HG02571 (cell line): Measurements from ENCODE around the gene LRRC46.

Experiments
- ATAC-seq: cut with Tn5 transposase; IDR thresholded peaks from one replicate; pipeline ENCODE4 v1.9.1; 2021; ENCODE audit warnings: mild to moderate bottlenecking, moderate library complexity; ENCODE audit not compliant: unreplicated experiment

LRRC46 gene

GRCh38 chr17:47829870-47830269 is 1.6 kb upstream of the LRRC46 start:
- ATAC-seq, result no peak

- no peak for ATAC-seq
These were observed 971 bp upstream of the LRRC46 start for GRCh38 chr17:47830396-47831002.

DNA sequence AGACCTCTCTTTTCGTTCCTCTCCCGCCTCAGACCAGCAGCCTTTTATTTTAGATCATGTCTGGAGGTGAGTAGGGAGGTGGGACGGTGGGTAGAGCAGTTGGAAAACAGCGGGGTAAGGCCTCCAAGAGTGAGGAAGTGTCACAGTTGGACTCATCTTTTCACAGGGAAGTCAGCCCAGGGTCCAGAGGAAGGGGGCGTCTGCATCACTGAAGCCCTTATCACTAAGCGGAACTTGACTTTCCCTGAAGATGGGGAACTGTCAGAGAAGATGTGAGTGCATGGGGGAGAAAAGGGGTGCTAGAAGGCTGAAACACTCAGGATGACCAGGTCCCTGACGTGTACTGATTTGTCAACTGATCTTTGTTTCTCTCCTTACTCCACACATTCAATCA is 461 bp downstream of the LRRC46 start:
- no peak for ATAC-seq

GRCh38 chr17:47834756-47835155 is 3.3 kb downstream of the LRRC46 start:
- no peak for ATAC-seq

GRCh38 chr17:47836601-47837000 is 5.1 kb downstream of the LRRC46 start:
- ATAC-seq, result no peak

GRCh38 chr17:47837401-47838039 is 6.0 kb downstream of the LRRC46 start:
- ATAC-seq, result no peak

DNA sequence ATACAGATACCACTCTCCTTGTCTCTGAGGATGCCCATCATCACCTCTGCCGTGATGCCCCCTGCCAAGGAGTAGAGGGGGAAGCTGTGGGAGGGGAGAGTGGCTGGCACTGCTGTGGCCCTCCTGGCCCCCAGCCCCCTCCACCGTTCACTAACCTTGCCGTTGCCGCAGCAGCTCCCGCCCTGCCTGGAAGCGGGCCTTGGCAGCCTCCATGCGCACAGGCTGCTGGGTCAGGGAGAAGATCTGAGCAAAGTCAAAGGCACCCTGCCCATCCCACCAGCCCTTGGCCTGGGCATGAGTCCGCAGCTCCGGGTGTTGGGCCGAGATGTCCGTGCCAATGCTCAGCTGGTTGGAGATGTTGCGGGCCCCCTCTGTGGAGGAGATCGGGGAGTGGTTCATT is 7.2 kb downstream of the LRRC46 start:
- ATAC-seq, result no peak

DNA sequence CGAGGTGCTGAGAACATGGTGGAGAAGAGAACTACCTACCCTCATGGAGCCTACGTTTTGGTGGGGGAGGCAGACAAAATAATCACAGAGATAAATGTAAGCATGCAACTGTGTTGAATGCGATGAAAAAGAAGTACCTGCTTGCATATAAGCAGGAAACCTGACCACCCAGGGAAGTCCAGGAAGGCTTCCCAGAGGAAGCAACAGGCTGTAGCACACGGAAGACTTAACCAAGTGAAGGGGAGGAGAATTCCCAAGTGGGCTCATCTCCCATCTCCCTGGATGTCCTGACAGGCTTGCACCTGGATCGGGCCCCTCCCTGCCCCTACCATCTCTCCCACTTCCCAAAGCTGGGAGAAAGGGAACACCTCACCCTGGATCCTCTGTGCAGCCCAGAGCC is 7.6 kb downstream of the LRRC46 start:
- no peak for ATAC-seq

DNA sequence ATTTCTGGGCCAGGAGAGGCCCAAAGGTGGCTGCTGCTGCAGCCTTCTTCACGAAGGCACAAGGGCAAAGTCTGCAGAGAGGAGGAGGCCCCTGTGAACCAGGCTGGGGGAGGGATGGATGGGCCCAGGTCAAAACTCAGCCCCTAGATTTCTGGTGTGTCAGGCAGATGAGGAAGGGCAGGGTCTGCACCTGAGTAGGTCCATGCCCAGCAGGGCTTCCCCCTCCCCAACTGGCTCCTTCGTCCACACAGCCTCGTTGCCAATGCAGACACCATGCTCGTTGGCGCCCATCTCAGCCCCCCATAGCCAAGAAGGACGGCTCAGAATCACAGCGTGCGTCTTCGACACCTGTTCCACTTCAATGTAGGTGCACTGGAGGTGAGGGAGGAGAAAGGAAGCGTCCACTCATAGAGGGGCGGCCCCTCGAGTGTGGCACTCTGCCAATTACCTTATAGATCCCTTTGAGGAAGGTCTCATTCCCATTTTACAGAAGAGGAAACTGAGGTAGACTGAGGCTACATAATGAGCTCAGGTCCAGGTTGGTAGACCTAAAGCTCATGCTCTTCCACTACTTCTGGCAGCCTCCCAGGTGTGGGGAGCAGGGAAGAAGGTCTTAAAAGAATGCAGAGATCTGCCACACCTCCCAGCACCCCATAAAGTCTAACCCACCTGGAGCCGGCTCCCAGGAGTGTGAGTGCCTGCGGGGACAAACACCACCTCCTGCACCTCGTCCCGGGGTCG is 8.7 kb downstream of the LRRC46 start:
- ATAC-seq, result no peak

- ATAC-seq, result peak; percentile 76
These were observed 9.4 kb downstream of the LRRC46 start, which contains the start of gene SCRN2 for GRCh38 chr17:47840742-47841487. Gene SCRN2, minus strand, starts transcription at chr17:47841273. Its CDS starts 430 bp downstream, at chr17:47840843.

DNA sequence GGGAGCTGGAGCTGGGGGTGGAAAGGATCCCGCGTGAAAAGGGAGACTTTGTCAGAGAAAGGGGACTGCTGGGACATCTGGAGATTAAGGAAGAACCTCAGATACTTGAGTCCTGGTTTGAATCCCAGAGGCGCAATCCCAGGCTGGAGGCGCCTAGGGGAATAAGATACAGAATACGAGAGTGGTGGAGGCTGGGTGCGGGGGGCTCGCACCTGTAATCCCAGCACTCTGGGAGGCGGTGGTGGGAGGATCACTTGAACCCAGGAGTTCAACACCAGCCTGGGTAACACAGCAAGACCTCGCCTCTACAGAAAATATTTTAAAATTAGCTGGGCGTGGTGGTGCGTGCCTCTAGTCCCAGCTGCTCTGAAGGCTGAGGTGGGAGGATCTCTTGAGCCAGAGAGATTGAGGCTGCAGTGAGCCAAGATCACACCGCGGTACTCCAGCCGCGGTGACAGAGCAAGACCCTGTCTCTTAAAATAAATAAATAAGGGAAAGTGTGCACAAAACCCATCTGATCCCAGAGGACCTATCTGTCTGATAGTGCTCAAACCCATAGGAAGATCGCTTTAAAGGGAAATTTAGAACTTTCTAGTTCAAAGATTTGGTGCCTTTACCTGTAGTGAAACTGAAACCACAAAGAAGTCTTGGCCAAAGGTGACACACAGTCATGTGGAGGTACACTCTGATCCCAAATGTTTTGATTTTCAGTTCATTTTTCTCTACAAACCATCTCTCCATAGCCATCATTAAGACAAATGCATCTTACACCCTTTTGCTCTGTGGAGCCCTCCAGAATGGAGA is 10.2 kb downstream of the LRRC46 start:
- no peak for ATAC-seq

DNA sequence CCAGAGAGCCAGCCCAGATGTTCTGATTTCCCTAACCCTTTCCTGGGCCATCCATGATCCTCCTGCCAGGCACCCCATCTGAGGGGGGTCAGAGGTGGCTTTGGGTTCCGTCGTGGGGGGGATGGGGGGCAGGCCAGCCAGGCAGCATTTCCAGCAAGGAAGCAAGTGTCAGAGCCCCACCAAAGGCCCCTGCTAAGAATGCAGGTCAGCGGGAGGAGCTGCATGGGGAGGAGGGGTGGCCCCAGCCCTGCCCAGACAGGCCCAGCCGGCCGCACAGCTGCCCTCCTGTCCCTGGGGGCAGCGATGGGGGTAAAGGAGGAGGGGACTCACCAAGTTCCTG is 11.9 kb downstream of the LRRC46 start:
- no peak for ATAC-seq

DNA sequence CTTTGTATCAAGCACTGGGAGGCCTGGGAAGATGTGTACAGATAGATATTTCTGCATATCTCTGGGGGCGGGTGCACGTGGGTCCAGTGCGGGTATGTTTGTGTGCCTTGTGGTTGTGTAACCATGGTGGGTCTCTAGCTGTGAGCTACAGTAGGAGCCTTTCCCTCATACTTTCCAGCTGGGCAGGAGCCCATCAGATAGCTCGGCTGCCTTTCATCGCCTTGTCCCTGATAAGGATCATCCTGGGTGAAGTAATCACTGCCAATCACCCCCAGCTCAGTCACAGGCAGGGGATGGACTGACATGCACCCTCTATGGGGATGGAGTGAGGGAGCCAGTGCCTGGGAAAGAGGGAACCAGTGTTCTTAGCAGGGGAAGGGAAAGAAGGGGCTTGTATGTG is 12.8 kb downstream of the LRRC46 start:
- ATAC-seq, result no peak

- no peak for ATAC-seq
These were observed 13.6 kb downstream of the LRRC46 start for GRCh38 chr17:47844814-47845715.

DNA sequence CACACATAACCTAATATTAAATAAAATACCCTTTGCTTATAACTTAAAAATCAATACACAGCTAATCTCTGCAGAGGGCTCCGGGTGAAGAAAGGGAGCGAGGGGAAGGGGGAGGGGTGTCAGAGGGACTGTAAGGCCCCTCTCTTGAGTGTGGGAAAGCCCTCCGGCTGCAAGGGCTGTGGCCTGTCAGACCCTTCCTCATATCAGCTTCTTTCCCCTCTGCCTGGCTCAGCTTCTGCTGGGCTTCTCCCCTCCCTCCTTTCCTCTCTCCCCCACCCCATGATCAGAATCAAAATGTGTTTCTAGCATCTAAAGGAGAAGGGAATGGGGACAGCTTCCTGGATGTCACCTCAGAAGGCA is 14.2 kb downstream of the LRRC46 start:
- ATAC-seq, result no peak

- ATAC-seq, result no peak
These were observed 15.4 kb downstream of the LRRC46 start for GRCh38 chr17:47846716-47847340.

- no peak for ATAC-seq
These were observed 16.1 kb downstream of the LRRC46 start for GRCh38 chr17:47847341-47848197.

DNA sequence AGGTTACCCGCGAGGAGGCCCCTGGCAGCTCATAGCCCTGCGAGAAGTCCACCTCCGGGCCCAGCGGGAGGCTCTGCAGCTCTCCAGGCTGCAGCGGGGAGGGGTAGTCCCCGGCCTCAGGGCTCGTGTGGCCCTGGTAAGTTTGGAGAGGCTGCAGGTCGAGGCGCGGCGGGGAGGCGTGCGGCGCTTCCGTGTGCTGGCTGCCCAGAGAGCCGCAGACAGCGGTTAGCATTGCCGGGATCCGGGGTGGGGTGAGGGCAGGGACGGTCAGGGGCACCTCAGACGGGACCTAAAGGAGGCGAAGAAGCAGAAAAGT is 16.7 kb downstream of the LRRC46 start:
- ATAC-seq, result no peak

DNA sequence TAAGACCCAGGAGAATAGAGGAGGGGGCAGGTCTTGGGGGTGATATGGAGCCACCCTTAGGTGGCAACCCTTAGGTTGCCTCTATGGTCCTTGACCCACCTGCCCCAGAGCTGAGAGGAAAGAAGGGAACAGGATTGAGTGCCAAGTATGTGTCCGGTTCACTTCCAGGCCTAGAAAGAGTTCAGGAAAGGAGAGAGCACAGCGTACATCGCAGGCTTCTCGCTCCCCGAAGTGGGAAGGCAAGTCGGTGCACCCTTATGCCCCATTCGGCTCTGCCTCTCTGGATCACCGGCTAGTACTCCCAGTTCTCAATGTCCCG is 18.9 kb downstream of the LRRC46 start:
- no peak for ATAC-seq
